ENCODE data around the gene SSTR1. TPM values are rescaled to one million over a fixed set of nuclear protein-coding genes. Genes with fewer than 3 reads are reported as not detected.

SSTR1 gene
- total and polyA plus RNA-seq, 2 of the 13 experiments (the other 11 are each of a cell fraction or from before 2014, with no cell fraction given) = 0.04 TPM

GRCh38 chr14:38257507-38257906 lies 49.8 kb downstream of the SSTR1 start:
- intact Hi-C loops (cut with micrococcal nuclease; ENCODE audit: unreplicated experiment) = no loop called here
- ChIA-PET POLR2A (no interaction called here), CTCF (ENCODE audit: low intra/inter-chr PET ratio, low total read pairs) (no interaction called here)
- Histone ChIP-seq H3K4me2 (ENCODE audit: low read depth, low read length) (no peak overlapping the region), H3K4me1 (ENCODE audit: insufficient read depth, low read length) (no peaks in the 10 kb centered on the region), H2AFZ (ENCODE audit: low read length) (no peak overlapping the region), H3K27me3 (ENCODE audit: control insufficient read depth in 1 of 2, insufficient read depth in 2 of 2, low read length in 2 of 2) (no peaks in the 10 kb centered on the region), H3K4me3 (replicated peaks in 1 of 3; ENCODE audit: insufficient read depth in 1 of 3, low read depth in 2 of 3, low read length in 3 of 3) (no peak overlapping the region), H3K27ac (ENCODE audit: extremely low read length, insufficient read depth, low read length) (no peak overlapping the region), H3K36me3 (replicated peaks in 1 of 2; ENCODE audit: control insufficient read depth in 1 of 2, insufficient read depth in 2 of 2, low read length in 2 of 2) (no peaks in the 10 kb centered on the region), H3K9ac (ENCODE audit: insufficient read depth, low read depth, low read length) (no peak overlapping the region), H4K20me1 (ENCODE audit: insufficient read depth, low read length) (no peaks in the 10 kb centered on the region), H3K79me2 (ENCODE audit: insufficient read depth, low read length) (no peaks in the 10 kb centered on the region), H3K9me3 (ENCODE audit: low read length) (no peaks in the 10 kb centered on the region)
- ATAC-seq (no peak), DNase-seq (ENCODE audit: low spot score) (no peak), FAIRE-seq (no peak)
- 2% methylated on average over 2 of the region's 2 CpGs for WGBS (ENCODE audit: low lambda C conversion rate)
- TF ChIP-seq ZKSCAN5 (CRISPR knock-in tag; IDR thresholded peaks at IDR 0.05) (no peak), IRF2 (CRISPR knock-in tag; IDR thresholded peaks at IDR 0.05) (no peak), ZBTB34 (CRISPR knock-in tag; IDR thresholded peaks at IDR 0.05) (no peak), ZSCAN25 (CRISPR knock-in tag; IDR thresholded peaks at IDR 0.05) (no peak), ONECUT2 (CRISPR knock-in tag; IDR thresholded peaks at IDR 0.05) (no peak), MAFF (IDR thresholded peaks at IDR 0.05; ENCODE audit: low read depth, low read length) (peak; percentile 66), E2F5 (CRISPR knock-in tag; conservative IDR thresholded peaks at IDR 0.05) (no peak), MAFK (conservative IDR thresholded peaks at IDR 0.05 in 1 of 2, IDR thresholded peaks at IDR 0.05 in 1 of 2; ENCODE audit: low read length in 2 of 2) (peak; percentile 47 to 54; a peak in 3 of 4 replicates), POLR2G (IDR thresholded peaks at IDR 0.05; ENCODE audit: low read depth, low read length) (no peak)
- BruUV-seq (replicated peaks) = no TSS peak
- in situ Hi-C loops (cut with HindIII; ENCODE audit: extremely low pct_ligation_motif_present, low pct_unique_long_range_greater_than_20kb) = no loop called here

Data from HepG2 (cell line).